Spleen (tissue), 7 donors: ENCODE results near the gene ZNF462.

Experiments
- POLR2A ChIP-seq, 3 donors: fragments of 450-650 bp; IDR thresholded peaks; one replicate each; pipeline ENCODE4 v1.5.1; 2017; ENCODE audit warnings: antibody characterized with exemption in 3 of 3, mild to moderate bottlenecking in 1 of 3
- POLR2AphosphoS5 ChIP-seq, 3 donors: sonication (generic); formaldehyde crosslinking; IDR thresholded peaks; one replicate each; pipeline ENCODE4 v1.5.1; 2017; ENCODE audit warnings: antibody characterized with exemption in 3 of 3
- TF ChIP-seq, protein P1 (sequence below), 11 experiments: fragments of 200-600 bp in 7 of 11; fragments of 450-650 bp in 4 of 11; sonication (generic) in 4 of 11; IDR thresholded peaks in 8 of 11; conservative IDR thresholded peaks in 3 of 11; 1 replicate in 7 of 11; 2 replicates in 4 of 11; pipeline versions ENCODE4 v1.4.0 to v1.8.0; 2016 to 2021; ENCODE audit warnings: antibody characterized with exemption in 11 of 11, inconsistent platforms in 4 of 11, mild to moderate bottlenecking in 1 of 11
- donor health status: DM: no; HTN: no; CAD: no; lungs with moderate emphysema.
- donor health status: DM: no; HTN: no; CAD: no.
- donor health status: DM: no; HTN: no; CAD: no.

- TF ChIP-seq, protein P1, sequence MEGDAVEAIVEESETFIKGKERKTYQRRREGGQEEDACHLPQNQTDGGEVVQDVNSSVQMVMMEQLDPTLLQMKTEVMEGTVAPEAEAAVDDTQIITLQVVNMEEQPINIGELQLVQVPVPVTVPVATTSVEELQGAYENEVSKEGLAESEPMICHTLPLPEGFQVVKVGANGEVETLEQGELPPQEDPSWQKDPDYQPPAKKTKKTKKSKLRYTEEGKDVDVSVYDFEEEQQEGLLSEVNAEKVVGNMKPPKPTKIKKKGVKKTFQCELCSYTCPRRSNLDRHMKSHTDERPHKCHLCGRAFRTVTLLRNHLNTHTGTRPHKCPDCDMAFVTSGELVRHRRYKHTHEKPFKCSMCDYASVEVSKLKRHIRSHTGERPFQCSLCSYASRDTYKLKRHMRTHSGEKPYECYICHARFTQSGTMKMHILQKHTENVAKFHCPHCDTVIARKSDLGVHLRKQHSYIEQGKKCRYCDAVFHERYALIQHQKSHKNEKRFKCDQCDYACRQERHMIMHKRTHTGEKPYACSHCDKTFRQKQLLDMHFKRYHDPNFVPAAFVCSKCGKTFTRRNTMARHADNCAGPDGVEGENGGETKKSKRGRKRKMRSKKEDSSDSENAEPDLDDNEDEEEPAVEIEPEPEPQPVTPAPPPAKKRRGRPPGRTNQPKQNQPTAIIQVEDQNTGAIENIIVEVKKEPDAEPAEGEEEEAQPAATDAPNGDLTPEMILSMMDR (IDR thresholded peaks at IDR 0.05 in 8 of 11, conservative IDR thresholded peaks at IDR 0.05 in 3 of 11): no peak
- TF ChIP-seq POLR2A (IDR thresholded peaks at IDR 0.05) (no peak), POLR2AphosphoS5 (IDR thresholded peaks at IDR 0.05) (no peak)
Observed at GRCh38 chr9:106890608-106891007, 27.6 kb downstream of the ZNF462 start.
